Activated CD8-positive, alpha-beta memory T cell treated with anti-CD3 and anti-CD28 coated beads, Interleukin-2, amount 50 U/mL, for 1 hour (primary cell): ENCODE results near the gene SOCS7.

Experiments used
- DNase-seq: peaks from one replicate; pipeline ENCODE4 v3.0.0-alpha.2; 2020; ENCODE audit errors: extremely low read depth

The SOCS7 gene

GRCh38 chr17:38363016-38363415 lies 11.4 kb downstream of the SOCS7 start:
- DNase-seq: no peak

GRCh38 chr17:38364741-38365140 lies 13.1 kb downstream of the SOCS7 start:
- DNase-seq: no peak

GRCh38 chr17:38369124-38369886 lies 17.7 kb downstream of the SOCS7 start:
- no peak for DNase-seq

- no peak for DNase-seq
These were observed 27.8 kb downstream of the SOCS7 start for GRCh38 chr17:38379448-38379847.

- no peak for DNase-seq
These were observed 43.4 kb downstream of the SOCS7 start for GRCh38 chr17:38395090-38395489.

- DNase-seq: no peak
These were observed 45.6 kb downstream of the SOCS7 start for GRCh38 chr17:38397227-38397626.

GRCh38 chr17:38400286-38400685 lies 48.6 kb downstream of the SOCS7 start:
- no peak for DNase-seq

GRCh38 chr17:38401459-38401858 lies 49.8 kb downstream of the SOCS7 start:
- DNase-seq: no peak

GRCh38 chr17:38402897-38403296 lies 51.3 kb downstream of the SOCS7 start:
- DNase-seq: no peak

- DNase-seq: no peak
These were observed 51.8 kb downstream of the SOCS7 start for GRCh38 chr17:38403491-38403890.

- DNase-seq: no peak
These were observed 52.7 kb downstream of the SOCS7 start for GRCh38 chr17:38404174-38404943.

- no peak for DNase-seq
These were observed 54.0 kb downstream of the SOCS7 start for GRCh38 chr17:38405654-38406053.

GRCh38 chr17:38410201-38410600 lies 58.6 kb downstream of the SOCS7 start:
- no peak for DNase-seq

GRCh38 chr17:38415250-38416194 lies 63.9 kb downstream of the SOCS7 start:
- DNase-seq: no peak

- no peak for DNase-seq
These were observed 65.2 kb downstream of the SOCS7 start for GRCh38 chr17:38416840-38417209.

- DNase-seq: no peak
These were observed 65.7 kb downstream of the SOCS7 start for GRCh38 chr17:38417210-38417951.

- no peak for DNase-seq
These were observed 66.5 kb downstream of the SOCS7 start for GRCh38 chr17:38418062-38418692.

GRCh38 chr17:38418693-38419507 lies 67.3 kb downstream of the SOCS7 start:
- no peak for DNase-seq

GRCh38 chr17:38419508-38419981 lies 67.9 kb downstream of the SOCS7 start:
- no peak for DNase-seq

GRCh38 chr17:38420518-38420917 lies 68.9 kb downstream of the SOCS7 start:
- DNase-seq: no peak
